H1 (cell line): ENCODE measurements around the gene HAND1. TPM values are rescaled to one million over a fixed set of nuclear protein-coding genes. Genes with fewer than 3 reads are reported as not detected.

ENCODE experiments used
- KDM5A ChIP-seq: fragments of 200-600 bp; IDR thresholded peaks from 2 replicates; pipeline ENCODE4 v1.7.1; 2012; ENCODE audit warnings: mild to moderate bottlenecking, low read length, inconsistent platforms, mixed read lengths
- RAD21 ChIP-seq, 2 experiments: IDR thresholded peaks in 1 of 2; conservative IDR thresholded peaks in 1 of 2; 2 replicates each; pipeline ENCODE4 v1.6.1; 2011; ENCODE audit warnings: low read depth in 2 of 2, low read length in 2 of 2, improper control_type of control experiment in 1 of 2, inconsistent platforms in 1 of 2, mild to moderate bottlenecking in 1 of 2, moderate library complexity in 1 of 2
- SUZ12 ChIP-seq: fragments of 200-600 bp; sonication (generic); IDR thresholded peaks from 2 replicates; pipeline ENCODE4 v1.6.1; 2012; ENCODE audit warnings: mild to moderate bottlenecking, inconsistent platforms, low read length, moderate library complexity, mixed read lengths
- TAF7 ChIP-seq: optimal IDR thresholded peaks from 2 replicates; pipeline ENCODE3; 2011; ENCODE audit warnings: low read depth, mild to moderate bottlenecking, inconsistent platforms, low read length, moderate library complexity, borderline replicate concordance
- TBP ChIP-seq: IDR thresholded peaks from 2 replicates; pipeline ENCODE4 v1.6.1; 2011; ENCODE audit warnings: low read depth, low read length, improper control_type of control experiment
- YY1 ChIP-seq: IDR thresholded peaks from 2 replicates; pipeline ENCODE4 v1.6.1; 2011; ENCODE audit warnings: low read depth, mild to moderate bottlenecking, low read length
- polyA plus RNA-seq, 7 experiments: library from polyadenylated mRNA; depleted of rRNA in 3 of 7; stranded (reverse) in 5 of 7; unstranded in 2 of 7; fragments of >200 nt in 5 of 7; fragments of 200-250 nt in 2 of 7; gene quantifications; 1 replicate in 5 of 7; 2 replicates in 1 of 7; 4 replicates in 1 of 7; pipeline versions ENCODE4 v1.2.1 to v1.2.3, GENCODE V29; 2011 to 2013; ENCODE audit warnings: missing spikeins in 2 of 7, mixed read lengths in 2 of 7
- total RNA-seq: library from RNA; stranded (reverse); fragmentation: NEBNext Ultra II Directional; extraction: Animal tissue kit (Norgen Biotek cat#: 25700); gene quantifications from 2 replicates; pipeline ENCODE4 v1.2.1, GENCODE V29; 2021
- TF ChIP-seq, protein P1 (sequence below): IDR thresholded peaks from 2 replicates; pipeline ENCODE4 v1.6.1; 2012; ENCODE audit warnings: inconsistent platforms

HAND1 gene
- total and polyA plus RNA-seq, 2 of the 8 experiments (the other 6 are each of a cell fraction or from before 2014, with no cell fraction given) = 0.06 TPM; not detected in 1

DNA sequence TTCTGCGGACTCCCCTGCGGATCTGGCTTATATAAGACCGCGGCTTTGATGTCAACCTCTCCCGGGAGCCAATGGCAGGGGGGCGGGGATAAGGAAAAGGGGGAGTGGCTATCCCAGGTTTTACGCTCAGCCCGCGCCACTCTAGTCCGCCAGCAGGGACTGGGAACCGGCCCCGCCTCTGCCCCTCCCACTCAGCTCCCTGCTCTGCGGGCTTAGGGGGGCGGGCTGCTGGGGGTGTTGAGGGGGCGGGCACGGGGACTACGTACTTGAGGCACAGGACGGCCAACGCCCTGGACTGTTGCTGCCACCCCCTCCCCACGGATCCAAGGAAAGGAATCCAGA is at the start of gene HAND1 (continued):
- TF ChIP-seq, protein P1, sequence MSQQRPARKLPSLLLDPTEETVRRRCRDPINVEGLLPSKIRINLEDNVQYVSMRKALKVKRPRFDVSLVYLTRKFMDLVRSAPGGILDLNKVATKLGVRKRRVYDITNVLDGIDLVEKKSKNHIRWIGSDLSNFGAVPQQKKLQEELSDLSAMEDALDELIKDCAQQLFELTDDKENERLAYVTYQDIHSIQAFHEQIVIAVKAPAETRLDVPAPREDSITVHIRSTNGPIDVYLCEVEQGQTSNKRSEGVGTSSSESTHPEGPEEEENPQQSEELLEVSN = no peak
- no peak for TF ChIP-seq KDM5A
- TF ChIP-seq RAD21 (IDR thresholded peaks at IDR 0.05 in 1 of 2, conservative IDR thresholded peaks at IDR 0.05 in 1 of 2; ENCODE audit: low read depth in 2 of 2, low read length in 2 of 2) = no peak
- TF ChIP-seq YY1 = no peak
- no peak for TF ChIP-seq TBP
- no peak for TF ChIP-seq TAF7
- TF ChIP-seq SUZ12 = no peak
- TF ChIP-seq, all 59 proteins: peak for 0
